ENCODE data around the gene SRCIN1.

GRCh38 chr17:38511150-38512108, 94.3 kb downstream of the SRCIN1 start:
- TF ChIP-seq GABPA (IDR thresholded peaks at IDR 0.05 in 1 of 2, conservative IDR thresholded peaks at IDR 0.05 in 1 of 2), result no peak
- TF ChIP-seq, protein P1, sequence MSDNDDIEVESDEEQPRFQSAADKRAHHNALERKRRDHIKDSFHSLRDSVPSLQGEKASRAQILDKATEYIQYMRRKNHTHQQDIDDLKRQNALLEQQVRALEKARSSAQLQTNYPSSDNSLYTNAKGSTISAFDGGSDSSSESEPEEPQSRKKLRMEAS (IDR thresholded peaks at IDR 0.05), result no peak
- TF ChIP-seq HNF4G (IDR thresholded peaks at IDR 0.05), result no peak
- TF ChIP-seq, protein P2, sequence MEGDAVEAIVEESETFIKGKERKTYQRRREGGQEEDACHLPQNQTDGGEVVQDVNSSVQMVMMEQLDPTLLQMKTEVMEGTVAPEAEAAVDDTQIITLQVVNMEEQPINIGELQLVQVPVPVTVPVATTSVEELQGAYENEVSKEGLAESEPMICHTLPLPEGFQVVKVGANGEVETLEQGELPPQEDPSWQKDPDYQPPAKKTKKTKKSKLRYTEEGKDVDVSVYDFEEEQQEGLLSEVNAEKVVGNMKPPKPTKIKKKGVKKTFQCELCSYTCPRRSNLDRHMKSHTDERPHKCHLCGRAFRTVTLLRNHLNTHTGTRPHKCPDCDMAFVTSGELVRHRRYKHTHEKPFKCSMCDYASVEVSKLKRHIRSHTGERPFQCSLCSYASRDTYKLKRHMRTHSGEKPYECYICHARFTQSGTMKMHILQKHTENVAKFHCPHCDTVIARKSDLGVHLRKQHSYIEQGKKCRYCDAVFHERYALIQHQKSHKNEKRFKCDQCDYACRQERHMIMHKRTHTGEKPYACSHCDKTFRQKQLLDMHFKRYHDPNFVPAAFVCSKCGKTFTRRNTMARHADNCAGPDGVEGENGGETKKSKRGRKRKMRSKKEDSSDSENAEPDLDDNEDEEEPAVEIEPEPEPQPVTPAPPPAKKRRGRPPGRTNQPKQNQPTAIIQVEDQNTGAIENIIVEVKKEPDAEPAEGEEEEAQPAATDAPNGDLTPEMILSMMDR (IDR thresholded peaks at IDR 0.05; ENCODE audit: low read depth, low read length, missing input control), result no peak
- TF ChIP-seq REST (IDR thresholded peaks at IDR 0.05), result no peak
- no peak for TF ChIP-seq RAD21 (IDR thresholded peaks at IDR 0.05)
- no peak for TF ChIP-seq EGR1 (IDR thresholded peaks at IDR 0.05; ENCODE audit: low read depth in 2 of 2)
- no peak for TF ChIP-seq YY1 (IDR thresholded peaks at IDR 0.05)
